GM21367 (cell line): Measurements from ENCODE around the gene CALY.

Source experiments
- ATAC-seq: cut with Tn5 transposase; IDR thresholded peaks from one replicate; pipeline ENCODE4 v1.9.1; 2021; ENCODE audit not compliant: unreplicated experiment

CALY gene

DNA sequence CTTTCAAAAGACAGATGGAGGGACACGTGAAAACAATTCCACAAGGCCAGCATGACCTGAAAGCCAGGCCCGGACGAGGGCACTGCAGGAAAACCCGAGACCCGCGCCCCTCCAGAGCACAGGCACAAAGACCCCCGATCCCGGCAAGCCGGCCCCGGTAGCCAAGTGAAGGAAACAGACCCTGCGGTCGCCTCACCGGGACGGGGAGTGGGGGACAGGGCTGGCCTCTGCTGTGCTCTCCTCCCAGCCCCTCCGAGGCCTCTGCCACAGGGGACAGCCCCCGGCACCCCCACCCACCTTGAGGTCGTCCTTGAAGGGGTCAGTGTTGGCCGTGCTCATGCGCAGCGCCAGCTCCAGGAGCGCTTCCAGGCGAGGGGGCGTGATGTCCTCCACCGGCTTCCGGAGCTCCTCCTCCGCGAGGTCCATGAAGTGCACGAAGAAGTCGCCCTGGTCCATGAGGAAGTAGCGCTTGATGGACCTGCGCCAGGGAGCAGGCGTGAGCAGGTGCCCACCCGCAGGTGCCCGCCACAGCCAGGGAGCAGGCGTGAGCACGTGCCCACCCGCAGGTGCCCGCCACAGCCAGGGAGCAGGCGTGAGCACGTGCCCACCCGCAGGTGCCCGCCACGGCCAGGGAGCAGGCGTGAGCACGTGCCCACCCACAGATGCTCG lies 48.7 kb downstream of the CALY start:
- ATAC-seq, result no peak

DNA sequence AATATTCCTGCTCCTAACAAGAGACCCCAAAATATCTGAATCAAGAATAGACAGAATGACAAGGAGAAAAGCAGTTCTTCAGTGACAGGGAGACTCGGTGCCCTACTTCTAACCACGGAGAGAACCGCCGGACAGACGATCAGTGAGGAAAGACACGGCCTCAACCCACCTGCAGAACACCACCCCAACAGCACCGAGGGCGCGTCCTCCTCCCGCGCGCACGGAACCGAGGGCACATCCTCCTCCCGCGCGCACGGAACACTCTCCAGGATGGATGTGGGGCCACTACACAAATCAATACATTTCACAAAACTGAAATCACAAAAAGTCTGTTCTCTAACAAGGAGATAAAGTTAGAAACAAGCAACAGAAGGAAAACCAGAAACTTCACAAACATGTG lies 50.3 kb downstream of the CALY start:
- ATAC-seq, result no peak

DNA sequence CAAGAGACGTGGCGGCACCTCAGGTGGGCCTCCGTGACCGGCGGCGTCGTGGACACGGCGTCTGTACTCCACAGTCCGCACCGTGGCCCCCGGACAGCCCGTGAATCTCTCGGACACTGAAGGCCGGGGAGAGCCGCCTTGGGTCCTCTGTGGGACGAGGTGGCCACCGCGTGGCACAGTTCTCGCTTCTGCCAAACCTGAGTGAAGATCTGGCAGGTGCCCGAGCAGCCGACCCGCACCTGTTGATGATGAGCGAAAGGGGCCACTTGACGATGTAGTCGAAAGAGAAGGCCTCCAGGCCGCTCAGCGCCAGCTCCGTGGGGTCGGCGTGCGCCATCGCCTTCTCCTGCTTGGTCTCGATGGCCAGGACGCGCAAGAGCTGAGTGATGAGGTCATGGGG lies 51.5 kb downstream of the CALY start:
- no peak for ATAC-seq

DNA sequence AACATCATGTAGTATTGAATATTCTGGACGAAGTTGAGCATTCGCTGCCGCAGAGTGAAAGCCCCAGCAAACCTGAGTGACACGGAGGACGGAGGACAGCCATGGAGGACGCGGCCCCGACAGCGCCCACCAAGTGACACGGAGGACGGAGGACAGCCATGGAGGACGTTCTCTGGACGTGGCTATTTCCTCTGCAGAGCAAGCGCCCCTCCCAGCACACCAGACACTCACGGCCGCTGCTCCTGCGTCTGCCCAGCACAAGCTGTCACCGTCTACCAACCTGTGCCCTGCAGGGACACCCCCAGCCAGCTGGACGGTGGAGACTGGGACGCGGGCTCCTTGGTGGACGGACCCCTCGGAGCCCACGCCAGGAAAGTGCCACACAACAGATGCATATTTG lies 52.8 kb downstream of the CALY start:
- ATAC-seq, result no peak

DNA sequence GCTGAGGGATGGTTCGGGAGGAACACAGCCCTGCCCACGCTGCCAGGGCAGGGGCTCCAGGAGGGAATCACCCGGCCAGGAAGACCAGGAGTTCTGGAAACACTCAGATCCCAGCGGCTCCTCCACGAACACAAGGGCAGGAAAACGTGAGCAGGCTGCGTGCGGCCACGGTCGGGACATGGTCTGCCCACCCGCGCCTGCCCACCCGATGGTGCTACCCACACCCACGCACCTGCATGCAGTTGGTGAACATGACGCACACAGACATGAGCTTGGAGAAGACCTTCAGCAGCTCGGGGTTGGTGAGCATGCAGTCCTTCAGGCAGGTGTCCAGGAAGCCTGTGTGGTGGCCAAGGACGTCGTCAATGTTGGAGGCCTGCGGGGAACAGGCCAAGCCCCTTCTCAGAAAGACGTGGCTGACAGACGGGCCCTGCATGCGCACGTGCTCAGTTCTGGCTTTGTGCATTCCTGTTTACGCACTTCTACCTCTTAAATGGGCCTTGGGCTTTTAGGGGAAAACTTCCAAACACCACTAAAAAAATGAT lies 53.8 kb downstream of the CALY start:
- no peak for ATAC-seq

DNA sequence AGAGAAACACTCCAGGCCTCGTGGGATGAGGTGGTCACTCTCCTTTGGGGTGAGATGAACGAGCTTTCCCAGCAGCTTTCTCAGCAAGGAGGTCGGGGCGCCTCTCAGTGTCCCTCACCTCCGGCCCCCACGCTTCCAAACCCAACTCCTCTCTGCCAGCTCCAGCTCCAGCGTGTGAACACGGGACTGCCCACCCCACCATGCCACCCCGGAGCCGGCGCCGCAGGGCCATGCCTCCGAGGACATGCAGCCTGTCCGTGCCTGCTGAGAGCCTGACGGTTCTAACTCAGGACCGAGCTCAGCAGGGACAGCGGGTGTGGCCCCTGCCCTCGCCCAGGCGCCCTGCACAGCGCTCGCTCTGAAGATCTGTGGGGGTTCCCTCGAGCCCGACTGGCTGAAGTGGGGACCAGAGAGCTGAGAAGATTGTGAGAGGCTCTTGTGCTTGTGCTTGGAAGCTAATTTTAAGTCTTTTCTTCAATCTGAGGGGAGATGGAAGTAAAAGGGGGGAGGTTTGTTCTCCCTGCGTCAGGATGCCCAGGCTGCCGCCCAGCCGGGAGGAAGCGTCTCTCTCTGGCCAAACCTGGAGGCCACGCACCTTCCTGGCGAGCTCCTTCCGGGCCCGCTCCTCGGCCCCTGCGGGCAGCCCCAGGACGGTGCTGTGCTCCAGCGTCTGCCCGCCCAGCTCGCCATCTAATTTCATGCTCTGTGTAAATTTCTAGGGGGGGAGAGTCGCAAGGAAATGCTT lies 54.9 kb downstream of the CALY start:
- no peak for ATAC-seq

DNA sequence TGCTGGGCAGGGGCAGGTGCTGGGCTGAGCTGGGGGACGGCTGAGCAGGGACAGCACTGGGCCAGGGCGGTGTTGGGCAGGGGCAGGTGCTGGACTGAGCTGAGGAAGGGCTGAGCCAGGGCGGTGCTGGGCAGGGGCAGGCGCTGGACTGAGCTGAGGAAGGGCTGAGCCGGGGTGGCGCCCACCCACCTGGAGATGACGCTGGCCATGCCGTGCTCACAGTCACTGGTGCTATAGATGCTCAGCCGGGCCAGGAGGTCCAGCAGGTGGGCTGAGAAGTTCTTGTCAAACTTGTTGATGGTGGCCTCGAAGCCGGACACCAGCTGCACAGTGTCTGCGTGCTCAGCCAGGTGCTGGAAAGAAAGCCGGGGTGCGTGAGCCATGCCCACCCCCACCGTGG lies 55.6 kb downstream of the CALY start:
- ATAC-seq, result no peak

DNA sequence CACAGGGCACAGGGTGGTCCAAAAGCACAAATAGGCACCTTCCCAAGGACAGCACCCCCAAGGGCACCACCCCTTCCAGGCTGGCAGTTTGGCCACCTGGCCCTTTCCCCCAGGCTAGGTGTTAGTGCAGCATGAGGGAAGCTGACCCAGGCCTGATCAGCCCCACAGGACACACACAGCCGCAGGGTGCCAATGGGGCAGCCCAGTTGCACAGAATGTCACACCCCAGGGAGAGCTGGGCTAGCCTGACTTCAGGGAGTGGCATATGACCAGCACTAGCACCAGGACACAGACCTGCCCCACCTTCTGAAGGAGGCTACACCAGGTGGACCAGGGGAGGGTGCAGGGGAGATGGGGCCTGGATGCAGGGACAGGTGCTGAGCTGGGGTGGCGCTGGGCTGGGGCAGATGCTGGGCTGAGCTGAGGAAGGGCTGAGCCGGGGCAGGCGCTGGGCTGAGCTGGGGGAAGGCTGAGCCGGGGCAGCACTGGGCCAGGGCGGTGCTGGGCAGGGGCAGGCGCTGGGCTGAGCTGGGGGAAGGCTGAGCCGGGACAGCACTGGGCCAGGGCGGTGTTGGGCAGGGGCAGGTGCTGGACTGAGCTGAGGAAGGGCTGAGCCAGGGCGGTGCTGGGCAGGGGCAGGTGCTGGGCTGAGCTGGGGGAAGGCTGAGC lies 56.2 kb downstream of the CALY start:
- ATAC-seq, result no peak

DNA sequence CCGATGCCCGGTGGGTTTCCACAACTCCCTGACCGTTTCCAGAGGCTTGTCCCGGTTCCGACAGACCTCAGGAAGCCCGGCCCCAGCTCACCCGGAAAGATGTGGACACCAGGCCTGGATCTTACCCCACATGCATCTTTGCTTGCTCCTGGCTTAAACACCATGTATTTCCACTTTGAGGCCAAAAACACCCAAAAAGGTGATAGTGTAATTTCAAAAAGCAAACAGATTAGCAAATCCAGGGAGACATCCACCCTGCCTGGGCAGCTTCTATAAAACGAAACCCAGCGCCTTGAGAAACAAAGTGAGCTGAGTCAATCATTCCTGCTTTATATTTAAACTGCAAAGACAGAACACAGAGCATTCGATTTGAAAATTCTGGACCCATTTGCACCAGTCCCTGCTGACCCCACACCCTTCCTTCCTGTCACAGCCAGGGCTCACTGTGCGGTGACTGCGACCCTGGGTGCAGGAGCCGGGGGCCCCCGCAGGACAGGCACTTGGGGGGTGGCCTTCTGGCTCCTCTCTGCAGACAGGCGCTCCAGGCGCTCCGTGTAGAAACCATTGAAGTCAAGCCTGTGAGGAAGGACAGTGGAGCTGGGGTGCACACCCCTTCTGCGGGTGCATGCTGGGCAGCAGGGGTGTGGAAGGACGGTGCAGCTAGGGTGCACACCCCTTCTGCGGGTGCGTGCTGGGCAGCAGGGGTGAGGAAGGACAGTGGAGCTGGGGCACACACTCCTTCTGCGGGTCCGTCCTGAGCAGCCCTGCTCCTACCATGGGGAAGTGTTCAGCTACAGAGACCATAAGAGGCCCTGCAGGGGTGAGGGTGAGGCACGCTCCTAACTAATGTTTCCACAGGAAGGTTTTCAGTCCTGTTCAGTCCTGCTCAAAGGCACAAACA lies 57.1 kb downstream of the CALY start:
- no peak for ATAC-seq

DNA sequence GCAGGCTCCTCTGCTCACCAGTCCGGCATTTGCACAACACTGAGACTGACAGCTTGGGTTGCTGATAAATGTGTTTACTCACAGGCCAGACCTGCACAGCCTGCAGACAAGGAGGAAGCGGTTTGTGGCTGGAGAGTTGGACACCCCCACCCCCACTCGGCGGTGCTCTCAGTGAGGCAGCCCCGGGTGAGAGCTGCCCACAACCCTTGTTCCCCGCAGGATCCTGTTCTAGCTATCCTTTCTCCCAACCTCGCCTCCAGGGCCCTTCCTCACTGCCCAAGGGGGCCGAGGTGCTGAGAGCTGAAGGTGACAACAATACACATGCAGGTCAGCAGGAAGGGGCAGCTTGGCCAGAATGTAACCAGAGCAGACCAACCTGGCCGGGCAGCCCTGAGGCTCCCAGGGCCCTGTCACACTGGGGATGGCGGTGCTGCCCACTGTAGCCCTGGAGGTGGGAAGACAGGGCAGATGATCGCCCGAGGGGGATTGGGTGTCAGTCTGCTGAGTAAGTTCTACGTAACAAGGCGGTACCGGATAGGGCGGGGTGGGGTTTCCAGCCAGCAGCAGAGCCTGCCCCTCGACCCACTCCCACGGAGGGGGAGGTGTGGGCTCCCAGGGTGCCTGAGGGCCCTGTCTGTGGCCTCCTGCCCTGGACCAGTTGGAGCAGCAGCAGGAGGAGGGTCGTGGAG lies 58.0 kb downstream of the CALY start:
- peak; percentile 35 for ATAC-seq

DNA sequence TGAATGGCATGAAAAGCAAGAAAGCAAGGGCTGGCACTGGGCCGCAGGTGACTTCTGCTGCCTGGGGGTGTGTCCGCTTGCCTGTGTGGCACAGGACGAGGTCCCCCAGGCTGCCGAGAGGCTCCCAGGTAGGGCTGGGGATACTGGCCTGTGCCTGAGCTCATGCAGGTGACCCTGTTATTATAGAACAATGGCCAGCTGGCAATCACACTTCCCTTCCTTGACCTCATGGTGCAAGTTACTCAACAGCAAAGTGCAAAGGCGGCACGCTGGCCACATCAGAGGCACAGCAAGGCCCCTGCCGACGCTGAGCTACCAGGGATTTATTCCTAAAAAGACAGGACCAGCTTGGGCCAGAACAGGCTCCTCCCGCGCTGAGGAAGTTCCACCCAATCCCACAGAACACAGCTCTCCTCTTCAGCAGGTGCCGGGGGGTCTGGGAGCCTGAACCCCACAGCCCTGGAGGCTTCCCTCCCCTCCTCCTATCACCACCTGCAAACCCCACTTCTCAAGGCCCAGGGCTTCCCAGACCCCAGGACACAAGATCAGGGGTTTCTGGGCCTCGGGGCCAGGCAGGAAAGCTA lies 58.6 kb downstream of the CALY start:
- no peak for ATAC-seq

DNA sequence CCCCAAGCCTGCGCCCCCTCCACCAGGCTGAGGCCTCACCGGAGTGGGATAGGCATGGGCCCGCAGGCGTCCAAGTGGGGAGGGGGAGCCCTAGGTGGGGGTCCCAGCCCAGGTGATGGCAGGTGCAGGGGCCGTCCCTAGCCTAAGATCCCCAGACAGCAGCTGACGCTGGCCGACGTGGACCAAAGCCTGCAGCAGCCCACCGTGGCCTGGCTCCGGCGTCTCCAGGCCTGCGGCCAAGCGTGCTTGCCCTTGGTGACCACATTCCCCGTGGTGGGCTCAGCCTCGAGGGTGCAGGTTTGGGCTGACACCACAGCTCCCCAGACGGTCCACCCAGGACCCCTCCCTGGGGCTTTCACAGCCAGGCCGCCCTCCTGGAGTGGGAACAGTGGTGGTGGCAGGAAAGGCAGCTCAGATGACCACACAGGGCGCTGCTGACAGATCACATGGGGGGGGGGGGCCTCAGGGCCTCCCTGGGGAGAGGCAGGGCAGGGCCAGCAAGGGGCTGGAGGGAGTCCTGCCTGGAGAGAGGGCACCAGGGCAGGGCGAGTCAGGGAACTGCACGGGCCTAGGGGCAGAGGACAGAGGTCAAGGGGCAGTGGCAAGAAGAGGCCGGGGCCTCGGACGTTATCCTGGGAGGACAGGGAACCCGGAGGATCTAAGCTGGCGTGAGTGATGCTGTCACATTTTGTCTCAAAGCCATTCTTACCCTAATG lies 59.3 kb downstream of the CALY start:
- no peak for ATAC-seq

DNA sequence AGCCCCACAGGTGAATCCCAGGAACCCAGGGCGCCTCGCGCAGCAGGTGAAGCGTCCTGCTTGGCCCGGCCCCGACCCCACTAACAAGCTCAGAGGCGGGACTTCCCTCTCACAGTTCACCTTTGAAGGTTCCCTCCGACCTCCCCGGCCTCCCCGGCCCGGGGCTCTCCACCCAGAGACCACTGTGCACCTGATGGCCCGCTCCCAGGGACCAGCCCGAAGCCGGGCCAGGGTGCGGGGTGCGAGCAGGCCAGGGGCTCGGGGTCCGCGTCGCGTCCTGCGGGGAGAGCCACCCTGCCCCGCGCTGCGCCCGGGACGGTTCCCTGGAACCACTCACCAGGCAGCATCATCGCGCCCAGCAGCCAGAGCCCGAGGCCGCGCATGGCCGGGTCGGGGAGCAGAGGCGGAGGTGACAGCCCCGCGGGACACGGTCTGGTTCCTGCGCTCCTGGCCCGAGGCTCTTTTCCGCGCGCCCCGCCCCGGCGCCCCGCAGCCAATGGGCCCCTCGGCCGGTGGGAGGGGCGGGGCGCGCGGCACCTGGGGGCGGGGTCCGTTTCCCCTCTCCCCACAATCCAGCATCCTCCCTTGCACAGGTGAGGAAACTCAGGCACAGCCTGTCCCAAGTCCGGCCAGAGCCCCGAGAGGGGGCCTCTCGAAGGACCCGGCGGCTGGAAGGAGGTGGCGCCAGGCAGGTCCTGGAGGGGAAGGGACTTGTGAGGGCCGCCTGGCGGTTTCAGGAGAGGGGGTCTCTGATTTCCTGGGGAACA lies 60.1 kb downstream of the CALY start, which contains the start of gene ADAM8:
Gene ADAM8 (minus strand): TSS at position 434 of the 767 bp plus-strand sequence. CDS start 51 bp downstream, at position 383.
- ATAC-seq, result peak; percentile 41

DNA sequence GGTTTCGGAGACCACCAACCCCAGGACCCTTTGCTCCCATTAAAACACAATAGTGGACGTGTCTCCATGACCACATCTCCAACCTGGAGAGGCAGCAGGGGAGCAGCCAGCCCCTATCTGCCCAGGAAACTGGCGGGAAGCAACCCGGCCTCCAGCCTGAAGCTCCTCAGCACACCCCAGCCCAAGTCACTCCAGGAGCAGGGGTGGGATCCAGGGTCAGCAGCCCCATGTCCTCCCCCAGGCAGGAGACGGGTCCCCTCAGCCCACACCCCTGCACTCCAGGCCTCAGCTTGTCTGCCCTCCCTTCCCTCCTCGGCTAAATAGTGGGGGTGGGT lies 60.6 kb downstream of the CALY start:
- ATAC-seq, result no peak

DNA sequence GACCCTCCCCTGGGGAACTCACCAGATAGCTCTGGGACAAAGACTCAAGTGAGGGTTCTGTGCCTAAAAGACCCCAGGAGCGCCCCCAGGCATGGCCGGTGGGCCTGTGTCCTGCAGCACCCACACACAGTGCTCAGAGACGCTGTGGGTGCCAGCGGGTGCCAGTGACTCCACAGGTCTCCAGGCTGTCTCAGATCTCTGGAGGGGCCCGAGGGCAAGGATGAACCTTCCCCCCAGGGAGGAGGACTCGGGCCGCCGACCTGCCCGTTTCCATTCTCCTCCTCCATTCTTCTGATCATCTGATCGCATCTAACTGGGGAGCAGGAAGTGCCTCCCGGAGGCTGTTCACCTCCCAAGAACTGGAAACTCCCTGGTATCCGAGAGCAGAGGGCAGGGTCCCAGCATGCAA lies 61.0 kb downstream of the CALY start:
- peak; percentile 42 for ATAC-seq

DNA sequence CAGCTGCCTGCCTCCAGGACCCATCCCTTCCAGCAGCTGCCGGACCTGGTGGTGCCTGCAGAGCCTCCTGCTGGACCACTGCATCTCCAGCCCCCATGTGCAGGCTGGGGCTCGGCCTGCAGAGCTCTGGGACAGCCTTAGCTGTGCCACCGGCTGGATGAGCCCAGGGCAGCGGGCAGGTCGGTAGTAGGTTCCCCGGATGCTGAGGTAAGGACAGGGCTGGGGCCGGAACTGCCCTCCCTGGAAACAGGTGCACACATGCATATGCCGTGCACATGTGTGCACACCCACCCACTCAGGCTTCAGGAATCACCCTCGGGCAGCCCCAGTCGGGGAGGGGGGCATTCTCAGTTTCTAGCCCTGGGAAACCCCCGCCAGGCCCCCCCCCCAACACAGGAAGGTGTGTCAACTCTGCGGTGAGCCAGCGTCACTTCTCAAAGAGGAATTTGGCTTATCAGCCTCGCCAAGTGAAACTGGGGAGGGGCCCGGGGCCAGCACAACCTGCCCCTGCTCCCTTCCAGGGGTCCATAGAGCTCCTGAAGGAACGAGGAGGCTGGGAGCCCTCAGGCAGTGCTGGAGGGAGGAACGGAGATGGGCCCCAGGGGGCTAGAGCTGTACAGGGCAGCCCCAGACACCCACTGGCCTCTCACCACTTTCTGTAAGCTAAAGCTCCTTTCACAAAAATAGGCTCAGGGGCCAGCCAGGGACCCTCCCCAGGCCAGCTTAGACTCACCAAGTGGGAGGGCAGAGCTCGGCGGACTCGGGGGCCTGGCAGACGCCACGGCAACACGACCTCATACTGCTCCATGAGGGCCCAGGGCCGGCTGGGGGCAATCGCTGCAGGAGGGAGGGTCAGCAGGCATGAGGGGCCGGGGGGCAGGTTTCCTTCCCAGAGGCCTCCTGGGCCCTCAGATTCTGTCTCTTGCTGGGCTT lies 61.7 kb downstream of the CALY start:
- ATAC-seq, result peak; percentile 41
